AG04450 (cell line): ENCODE results near the gene NFIB. TPM values are rescaled to one million over a fixed set of nuclear protein-coding genes. Genes with fewer than 3 reads are reported as not detected.

Experiments
- CTCF ChIA-PET: fragments of 300-600, 350-600 bp; formaldehyde crosslinking; extraction: SDS; loops from one replicate; lab custom pipeline; 2022; ENCODE audit warnings: antibody characterized with exemption, inconsistent platforms; lab: Charles Lee
- POLR2A ChIA-PET: fragments of 350-600 bp; formaldehyde crosslinking; extraction: SDS; loops from one replicate; lab custom pipeline; 2021; ENCODE audit warnings: antibody characterized with exemption, inconsistent platforms; lab: Yijun Ruan, JAX
- DNase-seq: peaks from one replicate; pipeline ENCODE4 v3.0.0-alpha.2; 2011; ENCODE audit warnings: low read depth, low spot score
- H3K27ac ChIP-seq: one replicate; pipeline ENCODE4 v1.5.1; 2012; ENCODE audit warnings: low read depth, low read length, control low read depth
- H3K27me3 ChIP-seq: one replicate; pipeline ENCODE4 v1.6.0; 2012; ENCODE audit warnings: low read length; ENCODE audit not compliant: control insufficient read depth, insufficient read depth
- H3K4me3 ChIP-seq: 2 replicates; pipeline ENCODE4 v1.5.1; 2011; ENCODE audit warnings: mild to moderate bottlenecking, low read depth, low read length, control low read depth
- H3K9me3 ChIP-seq: 2 replicates; pipeline ENCODE4 v1.5.1; 2012; ENCODE audit warnings: low read length; ENCODE audit not compliant: control insufficient read depth, insufficient read depth
- polyA plus RNA-seq: library from polyadenylated mRNA; depleted of rRNA; stranded (reverse); fragments of >200 nt; gene quantifications from 2 replicates; pipeline ENCODE4 v1.2.3, GENCODE V29; 2011
- TF ChIP-seq, protein P1 (sequence below): IDR thresholded peaks from 2 replicates; pipeline ENCODE4 v1.5.1; 2011; ENCODE audit warnings: low read depth, low read length, control low read depth, inconsistent platforms

The NFIB gene
- polyA plus RNA-seq, 1 experiment = 2.2 TPM

DNA sequence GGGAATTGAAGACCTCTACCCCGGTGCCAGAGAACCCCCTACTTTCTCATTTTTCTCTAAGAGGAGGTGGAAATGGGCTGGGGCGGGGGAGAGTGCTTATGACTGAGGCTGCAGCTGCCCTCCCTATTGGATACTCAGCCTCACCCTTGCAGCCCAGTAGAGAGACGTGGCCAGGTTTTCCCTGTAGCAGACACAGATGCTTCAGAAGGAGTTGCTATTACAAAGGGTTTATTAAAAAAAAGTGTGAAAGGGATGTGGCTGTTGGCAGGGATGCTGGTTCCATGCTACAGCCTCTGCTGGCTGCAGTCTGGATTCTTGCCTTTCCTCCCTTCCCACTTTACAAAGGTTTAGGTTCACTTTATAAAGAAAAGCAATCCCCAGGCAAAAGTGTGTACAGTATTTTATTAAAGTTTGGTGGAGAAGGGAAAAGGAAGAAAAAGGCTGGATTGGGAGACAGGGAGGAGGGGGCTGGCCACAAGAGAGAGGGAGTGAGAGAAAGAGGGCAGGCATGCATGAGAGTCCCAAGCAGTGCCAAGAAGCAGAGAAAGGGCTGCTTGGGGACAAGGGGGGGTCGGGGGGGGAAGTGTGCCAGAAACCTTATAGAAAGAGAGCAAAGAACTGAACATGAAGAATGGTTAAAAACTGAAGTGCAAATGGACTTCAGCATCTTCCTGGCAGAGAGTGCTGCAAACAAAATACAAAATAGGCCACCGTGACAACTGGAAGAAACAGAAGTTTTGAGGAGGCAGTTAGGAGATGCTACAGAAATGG, 29.5 kb upstream of the NFIB start:
- Histone ChIP-seq H3K4me3 (no peak overlapping the region), H3K27ac (no peak overlapping the region), H3K9me3 (peaks cover 8% of the 10 kb centered on the region; the same call in 1 of the 2 replicates), H3K27me3 (peaks cover 95% of the 10 kb centered on the region)
- TF ChIP-seq, protein P1, sequence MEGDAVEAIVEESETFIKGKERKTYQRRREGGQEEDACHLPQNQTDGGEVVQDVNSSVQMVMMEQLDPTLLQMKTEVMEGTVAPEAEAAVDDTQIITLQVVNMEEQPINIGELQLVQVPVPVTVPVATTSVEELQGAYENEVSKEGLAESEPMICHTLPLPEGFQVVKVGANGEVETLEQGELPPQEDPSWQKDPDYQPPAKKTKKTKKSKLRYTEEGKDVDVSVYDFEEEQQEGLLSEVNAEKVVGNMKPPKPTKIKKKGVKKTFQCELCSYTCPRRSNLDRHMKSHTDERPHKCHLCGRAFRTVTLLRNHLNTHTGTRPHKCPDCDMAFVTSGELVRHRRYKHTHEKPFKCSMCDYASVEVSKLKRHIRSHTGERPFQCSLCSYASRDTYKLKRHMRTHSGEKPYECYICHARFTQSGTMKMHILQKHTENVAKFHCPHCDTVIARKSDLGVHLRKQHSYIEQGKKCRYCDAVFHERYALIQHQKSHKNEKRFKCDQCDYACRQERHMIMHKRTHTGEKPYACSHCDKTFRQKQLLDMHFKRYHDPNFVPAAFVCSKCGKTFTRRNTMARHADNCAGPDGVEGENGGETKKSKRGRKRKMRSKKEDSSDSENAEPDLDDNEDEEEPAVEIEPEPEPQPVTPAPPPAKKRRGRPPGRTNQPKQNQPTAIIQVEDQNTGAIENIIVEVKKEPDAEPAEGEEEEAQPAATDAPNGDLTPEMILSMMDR = no peak
- CTCF ChIA-PET = no interaction called here
- POLR2A ChIA-PET = no interaction called here
- no peak for DNase-seq

DNA sequence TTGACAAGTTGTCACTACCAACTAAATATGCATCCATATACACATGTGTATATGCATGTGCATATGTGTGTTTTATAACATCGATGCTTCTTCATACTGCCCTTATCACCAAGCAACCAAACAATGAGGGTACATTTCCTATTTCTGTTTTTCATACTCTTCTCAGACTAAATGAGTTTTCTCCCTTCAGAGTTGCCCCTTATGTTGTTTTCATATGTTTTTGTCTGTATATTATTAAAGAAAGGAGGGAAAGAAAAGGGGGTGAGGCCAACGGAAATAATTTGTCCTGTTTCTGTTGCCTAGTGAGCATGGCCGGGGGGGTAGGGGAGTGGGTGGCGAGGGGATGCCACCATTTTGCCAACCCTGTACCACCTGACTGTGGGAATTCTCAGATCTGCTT, 28.8 kb upstream of the NFIB start:
- no peak for DNase-seq
- POLR2A ChIA-PET = no interaction called here
- TF ChIP-seq, protein P1 = no peak
- Histone ChIP-seq H3K27ac (no peak overlapping the region), H3K9me3 (peaks cover 8% of the 10 kb centered on the region; the same call in 1 of the 2 replicates), H3K4me3 (no peak overlapping the region), H3K27me3 (peaks cover 90% of the 10 kb centered on the region)
- CTCF ChIA-PET = interaction anchor here (0.6 kb wide), 1 partner anchor 995 kb away, joined by 3 read pairs; no protein-coding TSS in a partner anchor

DNA sequence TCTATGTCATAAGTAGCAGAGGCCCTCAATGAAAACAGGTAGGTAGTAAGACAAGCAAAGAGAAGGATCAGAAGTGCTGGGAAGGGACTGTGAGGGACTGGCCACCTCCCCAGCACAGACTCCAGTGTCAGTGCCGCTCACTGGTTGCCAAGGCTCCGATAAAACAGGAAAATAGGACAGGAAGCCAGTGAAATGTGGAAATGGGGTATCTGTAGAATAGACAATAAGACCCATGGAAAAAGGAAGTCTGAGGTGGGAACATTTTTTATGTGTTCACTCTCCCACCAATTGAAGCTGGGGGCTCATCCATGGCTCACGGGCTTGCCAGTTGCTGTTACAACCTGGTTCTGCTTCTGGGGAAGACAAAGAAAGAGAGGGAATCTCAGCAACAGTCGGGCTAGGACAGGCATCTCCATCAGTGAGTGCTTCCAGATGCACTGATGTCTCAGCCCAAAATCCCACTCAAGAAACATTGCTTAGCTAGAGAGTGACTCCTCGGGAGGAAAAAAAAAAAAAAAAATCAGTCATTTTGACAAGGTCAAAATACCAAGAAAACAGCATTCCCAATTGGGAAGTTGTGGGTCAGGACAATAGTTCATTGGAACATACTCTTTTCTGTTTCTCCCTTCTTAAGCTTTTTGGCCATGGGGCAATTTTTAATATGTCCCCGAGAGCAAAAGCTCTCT, 27.6 kb upstream of the NFIB start:
- H3K27me3 ChIP-seq = peaks cover 87% of the 10 kb centered on the region
- peaks cover 8% of the 10 kb centered on the region; the same call in 1 of the 2 replicates for H3K9me3 ChIP-seq
- H3K4me3 ChIP-seq = no peak overlapping the region
- H3K27ac ChIP-seq = no peak overlapping the region
- TF ChIP-seq, protein P1 = no peak
- DNase-seq = no peak
- ChIA-PET POLR2A (no interaction called here), CTCF (no interaction called here)

DNA sequence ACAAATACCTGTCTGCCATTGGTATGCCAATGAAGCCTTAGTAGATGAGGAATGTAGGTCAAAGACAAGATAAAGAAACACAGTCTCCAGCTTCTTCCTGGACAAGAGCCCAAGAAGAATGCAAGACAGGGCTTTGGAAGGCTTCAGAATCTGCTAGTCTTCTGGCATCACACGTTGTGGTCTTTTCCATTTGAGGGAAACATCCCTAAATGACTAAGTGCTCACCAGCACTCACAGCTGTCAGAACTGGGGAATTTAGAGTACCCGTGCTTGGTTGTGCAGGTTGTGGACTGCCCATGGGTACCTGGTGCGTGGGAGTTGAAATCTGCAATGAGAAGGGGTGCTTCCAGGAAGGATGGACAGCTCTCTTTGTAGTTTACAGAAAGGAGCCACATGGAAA, 27.1 kb upstream of the NFIB start:
- Histone ChIP-seq H3K27me3 (peaks cover 83% of the 10 kb centered on the region), H3K9me3 (peaks cover 4% of the 10 kb centered on the region; the same call in 1 of the 2 replicates), H3K27ac (no peak overlapping the region), H3K4me3 (no peak overlapping the region)
- TF ChIP-seq, protein P1 = no peak
- ChIA-PET CTCF (no interaction called here), POLR2A (no interaction called here)
- DNase-seq = no peak
